ENCODE measurements around the gene TCERG1L.

TCERG1L gene

DNA sequence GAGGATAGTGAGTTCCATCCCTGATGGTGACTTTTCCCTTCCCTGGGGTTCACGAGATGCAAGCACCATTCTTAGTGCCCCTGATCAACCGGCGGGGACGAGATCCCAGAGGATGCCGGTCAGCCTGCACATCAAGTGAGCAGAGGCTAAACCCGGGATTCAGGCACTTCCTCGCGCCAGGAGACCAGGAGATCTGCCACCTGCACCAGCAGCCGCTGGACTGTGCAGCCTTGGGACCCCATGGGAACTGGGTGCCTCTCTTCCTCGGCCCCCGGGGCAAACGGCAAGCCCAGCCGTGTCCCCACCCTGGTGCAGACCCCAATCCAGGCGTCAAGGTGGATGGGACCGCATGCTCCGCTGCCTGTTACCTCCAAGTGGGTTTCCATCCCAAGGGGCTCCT is 88.5 kb downstream of the TCERG1L start:
- DNase-seq: no peak

DNA sequence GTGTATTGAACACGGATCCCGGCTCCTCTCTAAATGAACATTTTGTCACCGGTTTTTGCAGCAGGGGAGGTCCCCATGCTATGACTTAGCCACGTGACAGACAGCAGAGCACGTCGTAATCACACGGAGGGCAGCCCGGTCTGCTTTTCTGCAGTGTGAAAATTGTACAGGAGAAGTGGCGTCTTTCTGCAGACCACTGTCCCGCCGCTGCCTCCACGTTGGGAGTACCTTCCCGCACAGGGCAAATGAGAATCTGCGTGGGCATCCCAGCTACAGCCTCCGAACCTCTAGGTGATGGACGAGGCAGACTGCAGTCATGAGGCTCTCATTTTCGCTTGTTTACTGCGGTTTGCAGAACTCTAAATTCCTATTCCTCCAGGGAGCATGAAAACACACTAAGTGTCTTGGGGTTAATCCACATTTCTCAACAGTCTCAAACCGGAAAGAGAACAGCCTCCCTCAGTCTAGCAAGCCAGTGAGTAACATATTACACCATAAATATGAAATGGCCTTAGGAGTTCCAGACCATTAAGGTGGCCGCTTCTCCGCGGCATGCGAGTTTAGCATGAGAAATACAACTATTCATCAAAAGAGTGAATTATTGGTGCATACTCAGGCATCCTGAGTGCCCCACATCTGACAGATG is 89.8 kb downstream of the TCERG1L start:
- no peak for DNase-seq

DNA sequence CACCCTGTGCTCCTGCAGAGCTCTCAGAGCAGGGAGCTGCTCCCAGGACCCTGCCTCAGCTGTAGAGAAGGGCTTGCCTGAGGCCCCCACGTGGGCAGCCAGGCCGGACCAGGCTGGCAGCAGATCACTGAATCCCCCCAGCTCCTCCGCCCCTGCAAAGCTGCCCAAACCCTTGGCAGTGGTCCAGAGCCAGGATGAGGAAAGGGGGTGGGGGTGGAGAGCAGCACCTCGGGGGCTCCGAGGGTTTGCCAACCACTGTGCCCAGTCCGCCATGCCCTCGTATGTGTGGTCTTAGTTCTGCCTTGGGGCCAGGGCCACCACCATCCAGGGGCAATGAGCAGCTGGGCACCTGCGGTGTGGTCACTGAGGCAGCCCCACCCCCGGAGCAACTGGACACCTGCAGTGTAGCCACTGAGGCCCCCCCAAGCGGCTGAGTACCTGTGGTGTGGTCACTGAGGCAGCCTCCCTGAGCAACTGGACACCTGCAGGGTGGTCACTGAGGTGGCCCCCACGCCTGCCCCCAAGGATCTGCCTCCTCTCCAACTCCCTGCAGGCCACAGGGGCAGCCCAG is 90.8 kb downstream of the TCERG1L start:
- DNase-seq: no peak

DNA sequence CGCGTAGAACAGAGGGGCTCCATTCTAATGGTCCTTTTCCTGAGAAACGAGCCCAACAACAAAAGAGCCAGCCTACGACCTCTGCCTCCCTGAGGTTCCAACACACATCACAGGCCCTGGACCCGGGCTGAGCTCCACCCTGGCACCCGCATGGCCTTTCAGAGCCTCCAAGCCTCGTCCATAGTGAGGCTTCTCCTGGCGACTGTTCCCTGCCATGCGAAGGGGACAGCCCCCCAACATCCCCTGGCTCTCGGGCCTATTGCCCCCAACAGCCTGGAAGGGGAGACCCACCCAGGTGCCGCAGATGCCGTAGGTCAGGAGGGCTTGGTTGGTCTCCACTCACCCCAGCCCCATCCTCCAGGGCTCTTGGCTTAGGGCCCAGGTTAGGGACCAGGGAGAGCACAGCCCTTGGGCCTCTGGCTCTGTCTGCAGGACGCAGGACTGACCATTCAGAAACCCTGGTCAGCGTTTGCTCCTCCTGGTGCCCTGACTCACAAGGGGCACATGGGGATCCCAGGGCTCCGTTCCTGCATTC is 91.5 kb downstream of the TCERG1L start:
- DNase-seq: no peak

DNA sequence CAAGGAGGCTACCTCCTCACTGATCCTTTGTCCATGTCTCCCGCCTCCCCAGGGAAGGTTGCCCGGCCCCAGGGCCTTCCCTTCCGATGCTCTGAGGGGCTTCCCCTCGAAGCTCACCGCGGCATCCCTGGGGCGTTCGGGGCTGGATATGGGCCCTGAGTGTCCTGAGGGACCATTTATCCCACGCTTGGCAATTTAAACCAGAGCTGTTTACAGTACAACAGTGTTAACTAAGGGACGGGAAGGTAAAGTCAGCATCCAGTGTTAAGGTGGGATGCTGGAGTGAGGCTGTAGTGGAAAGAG is 92.0 kb downstream of the TCERG1L start:
- no peak for DNase-seq

DNA sequence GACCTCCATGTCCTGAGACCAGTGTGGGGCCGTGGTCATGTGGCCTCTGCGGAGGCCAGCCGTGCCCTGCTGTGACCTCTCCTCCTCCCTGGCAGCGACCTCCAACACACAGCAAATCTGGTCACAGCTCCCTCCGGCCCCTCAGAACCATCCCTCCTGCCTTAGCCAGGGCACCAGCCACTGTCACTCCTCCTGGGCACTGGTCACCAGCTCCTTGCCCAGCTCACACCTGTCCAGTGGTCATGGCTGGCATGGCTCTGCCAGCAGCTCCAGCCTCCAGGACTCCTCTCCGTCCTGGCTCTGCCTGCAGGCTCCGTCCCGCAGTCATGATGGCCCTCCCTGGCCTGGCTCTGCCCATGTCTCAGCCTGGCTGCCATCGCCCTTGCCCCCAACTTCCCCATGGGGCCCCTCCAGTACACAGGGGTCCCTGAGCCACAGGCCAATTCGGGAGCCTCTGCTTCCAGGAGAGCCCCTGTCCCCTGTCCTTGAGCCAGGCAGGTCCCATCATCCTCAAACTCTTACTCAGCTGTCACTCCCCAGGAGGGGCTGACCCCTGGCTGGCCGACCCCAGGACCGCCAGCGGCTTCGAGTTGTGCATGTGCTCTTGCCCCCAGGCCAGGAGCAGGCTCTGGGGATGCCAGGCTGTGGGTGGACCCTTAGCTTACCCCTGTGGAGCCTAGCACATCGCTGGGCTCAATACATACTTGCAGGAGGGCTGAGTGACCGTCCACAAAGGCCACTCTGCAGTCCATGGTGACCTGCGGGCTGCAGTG is 92.5 kb downstream of the TCERG1L start:
- no peak for DNase-seq

DNA sequence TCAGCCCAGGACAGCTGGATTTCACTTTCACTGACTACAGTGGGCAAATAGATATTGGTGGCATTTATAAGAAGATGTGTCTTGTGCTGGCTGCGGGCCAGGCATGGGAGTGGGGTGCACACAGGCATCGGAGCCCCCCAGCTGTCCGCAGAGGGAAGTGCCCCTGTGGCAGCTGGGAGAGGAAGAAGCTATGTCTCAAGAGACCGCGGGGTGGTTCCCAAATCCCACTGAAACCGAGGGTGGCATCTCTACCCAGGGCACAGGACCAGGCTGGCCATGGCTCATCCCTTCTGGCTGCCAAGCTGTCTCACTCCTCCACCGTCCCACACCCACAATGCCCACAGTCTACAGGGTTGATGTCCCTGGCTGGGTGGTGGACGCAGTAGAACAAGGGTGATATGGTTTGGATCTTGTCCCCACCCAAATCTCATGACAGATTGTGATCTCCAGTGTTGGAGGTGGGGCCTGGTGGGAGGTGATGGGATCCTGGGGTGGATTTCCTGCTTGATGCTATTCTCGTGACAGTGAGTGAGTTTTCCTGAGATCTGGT is 94.8 kb downstream of the TCERG1L start:
- DNase-seq: no peak

DNA sequence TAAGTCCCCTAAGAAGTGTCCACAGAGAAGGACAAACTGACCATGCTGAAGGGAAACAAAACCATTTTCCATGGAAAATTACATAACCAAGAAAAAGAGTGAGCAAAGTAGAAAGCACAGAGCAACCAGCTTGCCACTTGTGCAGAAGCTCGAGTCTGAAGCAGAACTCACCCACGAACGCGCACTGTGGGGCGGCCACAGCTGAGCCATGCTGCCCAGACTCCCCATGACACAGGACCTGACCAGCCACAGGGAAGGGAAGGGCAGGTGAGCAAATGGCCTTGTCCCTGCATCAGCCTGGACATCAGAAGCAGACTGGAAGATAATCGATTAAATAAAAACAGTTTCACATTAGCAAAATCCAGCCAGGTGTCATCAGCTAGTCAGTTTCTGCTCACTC is 95.7 kb downstream of the TCERG1L start:
- no peak for DNase-seq

DNA sequence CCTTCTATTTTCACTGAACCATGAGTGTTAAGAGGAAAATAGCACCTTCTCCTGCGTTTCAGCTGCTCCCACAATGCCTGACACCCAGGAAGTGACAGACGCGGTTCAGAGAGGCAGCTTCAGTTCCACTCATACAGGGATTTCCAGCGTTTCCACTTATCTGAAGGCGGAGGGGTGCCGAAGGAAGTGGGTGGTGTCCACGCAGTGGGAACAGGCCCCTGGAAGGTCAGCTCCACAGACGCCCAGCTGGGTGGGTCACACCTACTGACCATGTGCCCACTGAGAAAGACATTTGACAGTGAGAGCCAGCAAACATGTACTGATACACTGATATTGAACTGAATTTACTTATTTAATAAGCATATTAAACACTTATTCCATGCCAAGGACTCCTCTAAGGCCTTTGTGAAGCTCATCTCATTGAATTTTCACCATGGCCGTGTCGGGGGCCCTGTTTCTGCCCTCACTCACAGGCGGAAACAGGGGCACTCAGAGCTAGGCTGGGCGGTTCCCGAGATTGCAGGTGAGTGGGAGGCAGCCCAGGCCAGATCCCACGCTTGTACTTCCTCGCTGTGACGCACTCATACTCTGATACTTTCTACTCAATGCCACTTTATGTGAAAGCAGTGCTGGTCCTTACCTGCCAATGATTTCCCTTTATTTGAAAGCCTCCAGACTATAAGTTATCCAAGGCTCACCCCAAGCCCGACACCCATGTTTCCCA is 96.8 kb downstream of the TCERG1L start:
- DNase-seq: no peak

- DNase-seq: no peak
Measured at GRCh38 chr10:131213741-131214505, 97.6 kb downstream of the TCERG1L start.

DNA sequence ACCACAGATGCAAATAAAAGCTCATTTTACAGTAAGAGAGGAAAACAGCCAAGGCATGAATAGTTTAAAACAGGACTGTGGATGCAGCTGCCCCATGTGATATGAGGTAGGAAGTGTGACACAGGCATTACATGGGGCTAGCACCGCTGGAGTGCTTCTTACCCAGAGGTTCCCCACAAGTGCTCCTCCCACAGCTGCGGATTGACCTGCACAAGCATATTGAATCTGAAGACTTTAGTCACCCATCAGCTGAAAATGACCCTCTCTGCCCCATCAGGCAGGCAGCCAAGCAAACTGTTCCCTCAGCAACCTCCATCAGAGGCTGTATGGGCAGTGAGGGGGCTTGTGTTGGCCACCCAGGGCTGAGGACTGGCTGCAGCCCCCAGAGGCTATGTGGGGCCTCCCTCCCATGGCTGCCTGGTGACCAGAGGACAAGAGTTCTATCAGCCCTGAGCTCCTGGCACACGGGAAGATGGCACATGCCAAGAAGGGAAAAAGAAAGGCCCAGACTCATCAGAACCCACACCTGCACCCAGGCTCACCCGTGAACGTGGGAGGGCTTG is 98.7 kb downstream of the TCERG1L start:
- no peak for DNase-seq

- DNase-seq: no peak
Measured at GRCh38 chr10:131211965-131212619, 99.4 kb downstream of the TCERG1L start.

- DNase-seq: no peak
Measured at GRCh38 chr10:131211559-131211958, 100.0 kb downstream of the TCERG1L start.

DNA sequence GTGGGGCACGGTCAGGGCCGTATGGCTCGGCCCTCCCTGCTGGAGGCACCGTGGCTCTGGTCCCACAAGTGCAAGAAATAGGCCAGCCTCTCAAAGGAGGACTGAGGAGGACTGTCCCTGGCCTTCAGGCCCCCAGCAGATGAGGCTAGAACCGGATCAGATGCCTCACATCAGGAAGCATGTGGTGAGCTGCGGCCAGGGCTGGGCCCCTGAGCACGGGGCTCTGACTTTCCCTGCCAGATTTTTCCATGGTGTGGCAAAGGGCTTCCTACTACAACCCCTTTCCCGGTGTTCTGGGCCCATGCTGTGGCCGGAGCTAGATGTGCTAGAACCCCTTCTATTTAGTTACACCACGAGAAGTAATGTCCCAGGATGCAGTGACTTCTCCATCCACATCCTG is 100.4 kb downstream of the TCERG1L start:
- no peak for DNase-seq

DNA sequence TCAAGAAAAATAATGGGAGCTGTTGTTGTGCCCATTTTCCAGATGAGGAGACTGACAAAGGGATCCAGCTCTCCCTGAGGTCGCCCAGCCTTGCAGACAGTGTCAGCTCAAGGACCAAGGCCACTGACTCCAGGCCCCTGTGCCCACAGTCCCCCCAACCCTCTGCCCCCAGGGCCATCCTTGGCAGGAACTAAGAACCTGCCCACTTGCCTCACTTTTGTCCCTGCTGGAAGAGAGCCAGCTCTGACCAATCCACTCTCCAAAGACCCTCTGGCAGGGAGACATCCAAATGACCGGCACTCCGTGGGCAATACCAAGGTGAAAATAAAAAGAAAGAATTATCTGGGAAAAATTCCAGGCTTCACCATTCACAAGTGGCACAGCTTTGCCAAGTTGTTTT is 101.3 kb downstream of the TCERG1L start:
- no peak for DNase-seq

GRCh38 chr10:131207584-131208532 is 103.7 kb downstream of the TCERG1L start:
- DNase-seq: no peak

- DNase-seq: no peak
Measured at GRCh38 chr10:131207176-131207575, 104.3 kb downstream of the TCERG1L start.

GRCh38 chr10:131206111-131206995 is 105.2 kb downstream of the TCERG1L start:
- no peak for DNase-seq

- no peak for DNase-seq
Measured at GRCh38 chr10:131205556-131205955, 106.0 kb downstream of the TCERG1L start.

Measured in DMS153 (cell line).